HCT116 (cell line): ENCODE measurements around the gene GOLGA8B. TPM values are rescaled to one million over a fixed set of nuclear protein-coding genes. Genes with fewer than 3 reads are reported as not detected.

Experiments used
- ATAC-seq: fragments of 200-7000 bp; cut with Tn5 transposase; 2 replicates; pipeline ENCODE4 v1.9.1; 2020; ENCODE audit warnings: mild to moderate bottlenecking, moderate library complexity
- BruUV-seq: library from RNA; stranded (reverse); fragments of 400-500 nt; replicated peaks from 2 replicates; lab custom pipeline; 2021; lab: Mats Ljungman, UMichigan
- CTCF ChIA-PET: fragments of 300-600 bp; sonication (Branson Sonifier 250); formaldehyde crosslinking; loops from one replicate; lab custom pipeline; 2021; ENCODE audit warnings: antibody characterized with exemption; lab: Charles Lee
- POLR2A ChIA-PET: fragments of 300-600, 350-600 bp; sonication (Branson Sonifier 250); formaldehyde crosslinking; loops from one replicate; lab custom pipeline; 2021; ENCODE audit warnings: antibody characterized with exemption; lab: Charles Lee
- RAD21 ChIA-PET, 2 experiments: fragments of 300-600 bp; sonication (Branson Sonifier 250); formaldehyde crosslinking; loops; one replicate each; lab custom pipeline; 2023; ENCODE audit warnings: low total read pairs in 2 of 2; ENCODE audit not compliant: uncharacterized antibody in 2 of 2, unreplicated experiment in 2 of 2, low non-redundant PET in 1 of 2; lab: Charles Lee
- DNase-seq: peaks from one replicate; pipeline ENCODE4 v3.0.0-alpha.2; 2010; ENCODE audit warnings: low read depth, low spot score
- H2AFZ ChIP-seq: fragments of 200-600 bp; shearing (Covaris generic), sonication (generic); 2 replicates; pipeline ENCODE4 v1.6.1; 2017; ENCODE audit warnings: low read depth, mixed run types, mixed read lengths, antibody characterized with exemption, low read length; ENCODE audit not compliant: poor library complexity, severe bottlenecking
- H3K27ac ChIP-seq: 2 replicates; pipeline ENCODE4 v1.5.1; 2012; ENCODE audit warnings: low read depth, low read length
- H3K27me3 ChIP-seq: fragments of 200-600 bp; sonication (generic); 2 replicates; pipeline ENCODE4 v1.6.1; 2016; ENCODE audit warnings: mixed run types, low read length, mixed read lengths; ENCODE audit not compliant: insufficient read depth
- H3K36me3 ChIP-seq, 2 experiments: fragments of 200-500 bp in 1 of 2; fragments of 200-600 bp in 1 of 2; sonication (Bioruptor generic) in 1 of 2; sonication (generic) in 1 of 2; 2 replicates each; pipeline versions ENCODE4 v1.5.1 to v1.6.1; 2014 to 2016; ENCODE audit warnings: low read length in 2 of 2, inconsistent platforms in 1 of 2, mixed read lengths in 1 of 2, mixed run types in 1 of 2; ENCODE audit not compliant: insufficient read depth in 2 of 2, control insufficient read depth in 1 of 2
- H3K4me1 ChIP-seq, 2 experiments: fragments of 200-600 bp in 1 of 2; sonication (generic) in 1 of 2; 2 replicates each; pipeline versions ENCODE4 v1.5.1 to v1.6.1; 2012 to 2017; ENCODE audit warnings: low read length in 2 of 2, inconsistent platforms in 1 of 2, mild to moderate bottlenecking in 1 of 2, mixed read lengths in 1 of 2, mixed run types in 1 of 2, moderate library complexity in 1 of 2; ENCODE audit not compliant: insufficient read depth in 2 of 2, control insufficient read depth in 1 of 2
- H3K4me2 ChIP-seq: fragments of 200-600 bp; sonication (generic); 2 replicates; pipeline ENCODE4 v1.6.1; 2017; ENCODE audit warnings: mixed run types, low read length, mixed read lengths
- H3K4me3 ChIP-seq, 2 experiments: fragments of 200-600 bp in 1 of 2; sonication (generic) in 1 of 2; replicated peaks in 1 of 2; 2 replicates each; pipeline ENCODE4 v1.5.1; 2011 to 2016; ENCODE audit warnings: low read length in 2 of 2, control low read depth in 1 of 2, low read depth in 1 of 2, mild to moderate bottlenecking in 1 of 2, mixed read lengths in 1 of 2, mixed run types in 1 of 2
- H3K79me2 ChIP-seq: fragments of 200-600 bp; sonication (generic); 2 replicates; pipeline ENCODE4 v1.6.1; 2017; ENCODE audit warnings: mild to moderate bottlenecking, mixed run types, low read length, moderate library complexity, mixed read lengths; ENCODE audit not compliant: insufficient read depth
- H3K9ac ChIP-seq: fragments of 200-600 bp; sonication (generic); 2 replicates; pipeline ENCODE4 v1.6.1; 2016; ENCODE audit warnings: low read length, mixed read lengths
- H3K9me2 ChIP-seq: fragments of 200-600 bp; sonication (generic), shearing (Covaris generic); 2 replicates; pipeline ENCODE4 v1.6.1; 2017; ENCODE audit warnings: mixed run types, mild to moderate bottlenecking, moderate library complexity; ENCODE audit not compliant: insufficient read depth
- H3K9me3 ChIP-seq, 2 experiments: fragments of 200-500 bp in 1 of 2; fragments of 200-600 bp in 1 of 2; sonication (Bioruptor generic) in 1 of 2; sonication (generic) in 1 of 2; 2 replicates each; pipeline ENCODE4 v1.6.1; 2014 to 2017; ENCODE audit warnings: low read length in 2 of 2, mixed read lengths in 2 of 2, inconsistent platforms in 1 of 2, low read depth in 1 of 2, mild to moderate bottlenecking in 1 of 2, mixed run types in 1 of 2, moderate library complexity in 1 of 2; ENCODE audit not compliant: control insufficient read depth in 1 of 2, insufficient read depth in 1 of 2
- H4K20me1 ChIP-seq: fragments of 200-600 bp; sonication (generic), shearing (Covaris generic); 2 replicates; pipeline ENCODE4 v1.6.1; 2017; ENCODE audit warnings: mixed run types, mild to moderate bottlenecking, moderate library complexity; ENCODE audit not compliant: insufficient read depth
- CBX3 ChIP-seq: IDR thresholded peaks from 2 replicates; pipeline ENCODE4 v1.6.1; 2012; ENCODE audit warnings: low read depth
- ELF1 ChIP-seq: IDR thresholded peaks from 2 replicates; pipeline ENCODE4 v1.6.1; 2012; ENCODE audit warnings: low read depth, borderline replicate concordance
- EZH2phosphoT487 ChIP-seq: fragments of 200-600 bp; IDR thresholded peaks from 2 replicates; pipeline ENCODE4 v1.6.1; 2018; ENCODE audit warnings: antibody characterized with exemption, borderline replicate concordance
- FOSL1 ChIP-seq: IDR thresholded peaks from 2 replicates; pipeline ENCODE4 v1.6.1; 2012; ENCODE audit warnings: low read depth
- JUND ChIP-seq: IDR thresholded peaks from 2 replicates; pipeline ENCODE4 v1.6.1; 2012
- RAD21 ChIP-seq: IDR thresholded peaks from 2 replicates; pipeline ENCODE4 v1.6.1; 2012; ENCODE audit warnings: low read depth, mild to moderate bottlenecking
- ZNF274 ChIP-seq: fragments of 200-500 bp; sonication (Bioruptor generic); IDR thresholded peaks from 2 replicates; pipeline ENCODE4 v1.6.1; 2014; ENCODE audit warnings: mild to moderate bottlenecking, low read depth, low read length, inconsistent platforms
- intact Hi-C: fragments of 100-400 bp; cut with micrococcal nuclease; formaldehyde crosslinking; loops from 2 replicates; pipeline ENCODE4 v1.10.0; 2022
- total RNA-seq: library from RNA; stranded (reverse); gene quantifications from one replicate; pipeline ENCODE4 v1.2.1, GENCODE V29; 2021; ENCODE audit not compliant: unreplicated experiment
- TF ChIP-seq, protein P1 (sequence below): IDR thresholded peaks from 2 replicates; pipeline ENCODE4 v1.6.1; 2012
- TF ChIP-seq, protein P2 (sequence below), 3 experiments: fragments of 200-600 bp in 1 of 3; sonication (generic) in 1 of 3; IDR thresholded peaks in 2 of 3; conservative IDR thresholded peaks in 1 of 3; 2 replicates each; pipeline ENCODE4 v1.5.1; 2012 to 2017; ENCODE audit warnings: low read depth in 2 of 3, low read length in 2 of 3, antibody characterized with exemption in 1 of 3, borderline replicate concordance in 1 of 3, control low read depth in 1 of 3, mild to moderate bottlenecking in 1 of 3, mixed read lengths in 1 of 3, mixed run types in 1 of 3, moderate library complexity in 1 of 3; ENCODE audit not compliant: insufficient read depth in 1 of 3

Gene GOLGA8B
- total RNA-seq, 1 experiment from 2014 or later, result 69.9 TPM

GRCh38 chr15:34619151-34619550 lies 35.7 kb upstream of the GOLGA8B start (continued):
- no peak for TF ChIP-seq JUND
- no peak for TF ChIP-seq EZH2phosphoT487
- TF ChIP-seq FOSL1, result no peak
- TF ChIP-seq RAD21, result no peak
- no peak for TF ChIP-seq ELF1
- TF ChIP-seq, protein P1, sequence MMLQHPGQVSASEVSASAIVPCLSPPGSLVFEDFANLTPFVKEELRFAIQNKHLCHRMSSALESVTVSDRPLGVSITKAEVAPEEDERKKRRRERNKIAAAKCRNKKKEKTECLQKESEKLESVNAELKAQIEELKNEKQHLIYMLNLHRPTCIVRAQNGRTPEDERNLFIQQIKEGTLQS, result no peak

GRCh38 chr15:34618073-34618472 lies 34.6 kb upstream of the GOLGA8B start:
- Histone ChIP-seq H3K27me3 (peaks cover 58% of the 10 kb centered on the region), H3K36me3 (no peaks in the 10 kb centered on the region), H3K9me2 (no peaks in the 10 kb centered on the region), H3K4me3 (no peak overlapping the region), H3K27ac (no peak overlapping the region), H2AFZ (no peak overlapping the region), H3K79me2 (no peaks in the 10 kb centered on the region), H3K4me1 (0 out of 4 replicates have a peak, but pooled peaks cover 0 to 3% of the 10 kb centered on the region in 2 experiments), H3K4me2 (no peak overlapping the region), H3K9ac (no peak overlapping the region), H4K20me1 (no peaks in the 10 kb centered on the region), H3K9me3 (no peaks in the 10 kb centered on the region)
- BruUV-seq, result no TSS peak
- no peak for TF ChIP-seq ZNF274
- ChIA-PET POLR2A (no interaction called here), CTCF (no interaction called here), RAD21 (no interaction called here)
- intact Hi-C loops, result no loop called here
- no peak for ATAC-seq
- no peak for DNase-seq

GRCh38 chr15:34616613-34617012 lies 33.2 kb upstream of the GOLGA8B start:
- H3K4me2 ChIP-seq, result no peak overlapping the region
- intact Hi-C loops, result no loop called here
- no peaks in the 10 kb centered on the region for H3K79me2 ChIP-seq
- ATAC-seq, result peak; percentile 81
- H4K20me1 ChIP-seq, result no peaks in the 10 kb centered on the region
- no peaks in the 10 kb centered on the region for H3K9me3 ChIP-seq
- CTCF ChIA-PET, result interaction anchor here (0.6 to 1.2 kb wide), 2 partner anchors 11 to 353 kb away, joined by 3 read pairs; partner anchors contain the start of gene AQR
- no peaks in the 10 kb centered on the region for H3K36me3 ChIP-seq
- no peak overlapping the region for H3K9ac ChIP-seq
- peaks cover 72% of the 10 kb centered on the region for H3K27me3 ChIP-seq
- RAD21 ChIA-PET, result no interaction called here
- no peaks in the 10 kb centered on the region for H3K9me2 ChIP-seq
- DNase-seq, result peak; percentile 38
- no peak overlapping the region for H3K4me3 ChIP-seq
- no peak overlapping the region for H3K27ac ChIP-seq
- POLR2A ChIA-PET, result no interaction called here
- H2AFZ ChIP-seq, result peak overlapping the region; percentile 12
- 0 out of 4 replicates have a peak, but pooled peaks cover 0 to 3% of the 10 kb centered on the region in 2 experiments for H3K4me1 ChIP-seq
- TF ChIP-seq RAD21, result 0 out of 2 replicates have a peak, but pooled peaks have one; percentile 19
- no peak for TF ChIP-seq CBX3
- TF ChIP-seq, protein P2, sequence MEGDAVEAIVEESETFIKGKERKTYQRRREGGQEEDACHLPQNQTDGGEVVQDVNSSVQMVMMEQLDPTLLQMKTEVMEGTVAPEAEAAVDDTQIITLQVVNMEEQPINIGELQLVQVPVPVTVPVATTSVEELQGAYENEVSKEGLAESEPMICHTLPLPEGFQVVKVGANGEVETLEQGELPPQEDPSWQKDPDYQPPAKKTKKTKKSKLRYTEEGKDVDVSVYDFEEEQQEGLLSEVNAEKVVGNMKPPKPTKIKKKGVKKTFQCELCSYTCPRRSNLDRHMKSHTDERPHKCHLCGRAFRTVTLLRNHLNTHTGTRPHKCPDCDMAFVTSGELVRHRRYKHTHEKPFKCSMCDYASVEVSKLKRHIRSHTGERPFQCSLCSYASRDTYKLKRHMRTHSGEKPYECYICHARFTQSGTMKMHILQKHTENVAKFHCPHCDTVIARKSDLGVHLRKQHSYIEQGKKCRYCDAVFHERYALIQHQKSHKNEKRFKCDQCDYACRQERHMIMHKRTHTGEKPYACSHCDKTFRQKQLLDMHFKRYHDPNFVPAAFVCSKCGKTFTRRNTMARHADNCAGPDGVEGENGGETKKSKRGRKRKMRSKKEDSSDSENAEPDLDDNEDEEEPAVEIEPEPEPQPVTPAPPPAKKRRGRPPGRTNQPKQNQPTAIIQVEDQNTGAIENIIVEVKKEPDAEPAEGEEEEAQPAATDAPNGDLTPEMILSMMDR (IDR thresholded peaks at IDR 0.05 in 2 of 3, conservative IDR thresholded peaks at IDR 0.05 in 1 of 3; ENCODE audit: borderline replicate concordance in 1 of 3, insufficient read depth in 1 of 3, low read depth in 2 of 3, low read length in 2 of 3), result peak in 2 of 3 experiments; percentile 17 to 28; a peak in 2 of 6 replicates
- BruUV-seq, result no TSS peak
